T-helper 1 cell (primary cell): Measurements from ENCODE around the gene CHL1.

Experiments
- DNase-seq, 5 donors: peaks; one replicate each; pipeline ENCODE4 v3.0.0-alpha.2; 2012 to 2020

Gene CHL1

GRCh38 chr3:228442-229182, 32.0 kb downstream of the CHL1 start:
- no peak for DNase-seq

DNA sequence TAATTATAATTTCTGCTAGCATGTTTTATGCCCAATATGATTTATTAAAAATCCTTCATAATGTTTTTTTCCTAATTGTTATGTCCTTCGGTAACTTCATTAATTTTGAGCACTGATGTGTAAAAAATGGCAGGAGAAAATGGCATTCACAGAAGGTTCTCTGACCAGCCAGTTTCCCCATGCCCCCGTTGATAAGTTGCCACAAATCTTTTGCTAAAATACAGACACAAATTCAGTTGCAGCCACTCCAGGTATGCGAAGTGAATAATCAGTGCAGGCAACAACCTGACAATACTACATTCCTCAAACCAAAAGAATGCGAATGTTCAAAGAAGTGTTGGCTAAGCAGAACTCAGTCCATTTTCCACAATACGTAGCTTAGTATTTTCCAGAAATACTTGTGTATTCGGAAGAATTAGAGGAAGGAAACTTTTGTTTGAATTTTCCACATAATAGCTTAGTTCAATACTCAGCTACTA, 32.7 kb downstream of the CHL1 start:
- DNase-seq = no peak

DNA sequence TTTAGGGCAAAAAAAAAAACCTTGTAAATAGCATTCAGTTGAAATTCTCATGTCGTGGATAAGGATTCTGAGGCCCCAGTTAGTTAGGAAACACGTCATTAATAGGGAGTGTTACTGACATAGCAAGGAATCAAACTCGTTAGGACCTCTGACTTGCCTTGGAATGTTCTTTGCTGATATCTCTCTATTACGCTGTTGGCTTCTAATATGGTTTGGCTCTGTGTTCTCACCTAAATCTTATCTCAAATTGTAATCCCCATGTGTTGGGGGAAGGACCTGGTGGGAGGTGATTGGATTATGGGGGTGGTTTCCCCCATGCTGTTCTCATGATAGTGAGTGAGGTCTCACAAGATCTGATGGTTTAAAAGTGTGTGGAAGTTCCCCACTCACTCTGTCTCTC, 40.3 kb downstream of the CHL1 start:
- DNase-seq = no peak

DNA sequence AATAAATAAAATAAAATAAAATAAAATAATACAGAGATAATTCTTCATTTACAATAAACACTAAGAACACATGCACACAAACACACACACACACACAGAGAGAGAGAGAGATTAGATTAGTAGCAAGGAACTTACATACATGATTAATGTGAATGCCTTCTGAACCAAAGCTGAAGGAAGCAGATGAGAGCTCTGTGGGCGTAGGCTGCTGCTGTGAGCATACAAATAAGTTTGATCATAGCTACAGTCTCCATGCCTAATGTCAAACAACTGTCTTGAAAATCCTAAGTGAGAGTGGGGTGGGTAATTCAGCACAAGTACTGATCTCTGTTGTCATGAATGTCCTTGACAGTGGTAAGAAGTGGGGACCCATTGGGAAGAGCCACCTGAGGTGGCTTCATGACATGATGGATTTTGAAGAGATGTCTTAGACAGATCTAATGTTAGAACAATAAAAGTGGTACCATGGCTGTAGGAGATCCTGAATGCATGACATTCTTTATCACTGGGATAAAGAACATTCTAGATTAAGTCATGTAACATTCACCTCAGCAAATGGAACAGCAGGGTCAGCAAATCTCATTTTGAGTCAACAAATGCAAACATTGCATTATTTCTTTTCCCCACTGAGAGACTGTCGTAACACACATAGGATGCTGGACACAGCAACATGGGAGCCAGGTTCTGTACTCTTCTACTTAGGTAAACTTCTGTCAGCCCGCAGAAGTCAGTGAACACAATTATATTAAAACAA, 46.2 kb downstream of the CHL1 start:
- DNase-seq = no peak

DNA sequence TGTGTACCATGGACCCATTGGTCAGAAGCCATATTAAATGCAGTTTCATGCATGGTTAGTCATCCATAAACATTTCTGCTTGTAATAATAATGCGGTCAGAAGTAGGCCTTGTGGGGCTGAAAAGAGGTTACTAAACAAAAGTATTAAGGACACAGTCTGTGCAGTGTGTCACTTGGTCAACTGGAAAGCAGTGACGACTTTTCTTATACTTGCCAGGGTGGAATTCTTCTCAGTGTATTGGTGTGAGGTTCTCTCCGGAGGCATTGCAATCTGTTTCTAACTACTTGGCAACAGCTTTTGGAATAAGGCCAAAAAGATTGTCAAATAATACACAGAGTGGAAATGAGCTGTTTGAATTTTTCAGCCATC, 46.8 kb downstream of the CHL1 start:
- no peak for DNase-seq

- no peak for DNase-seq
Observed at GRCh38 chr3:244041-244440, 47.5 kb downstream of the CHL1 start.

DNA sequence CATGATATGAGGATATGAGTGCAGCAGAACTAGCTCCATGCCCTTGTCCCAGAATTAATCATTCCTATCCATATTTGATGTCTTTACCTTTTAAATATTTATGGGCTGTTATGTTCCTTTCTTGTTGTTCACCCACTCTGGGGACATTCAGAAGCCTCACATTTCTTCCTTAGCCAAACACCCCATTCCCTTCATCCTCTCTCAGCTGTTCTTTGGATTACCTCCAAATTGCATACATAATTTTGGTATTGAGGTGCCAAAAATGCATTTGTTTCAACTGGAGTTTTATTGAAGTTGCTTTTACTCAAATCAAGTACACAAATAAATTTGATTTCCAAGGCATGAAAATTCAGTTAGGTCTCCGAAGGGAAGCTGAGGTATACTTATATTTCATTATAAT, 51.4 kb downstream of the CHL1 start:
- no peak for DNase-seq

DNA sequence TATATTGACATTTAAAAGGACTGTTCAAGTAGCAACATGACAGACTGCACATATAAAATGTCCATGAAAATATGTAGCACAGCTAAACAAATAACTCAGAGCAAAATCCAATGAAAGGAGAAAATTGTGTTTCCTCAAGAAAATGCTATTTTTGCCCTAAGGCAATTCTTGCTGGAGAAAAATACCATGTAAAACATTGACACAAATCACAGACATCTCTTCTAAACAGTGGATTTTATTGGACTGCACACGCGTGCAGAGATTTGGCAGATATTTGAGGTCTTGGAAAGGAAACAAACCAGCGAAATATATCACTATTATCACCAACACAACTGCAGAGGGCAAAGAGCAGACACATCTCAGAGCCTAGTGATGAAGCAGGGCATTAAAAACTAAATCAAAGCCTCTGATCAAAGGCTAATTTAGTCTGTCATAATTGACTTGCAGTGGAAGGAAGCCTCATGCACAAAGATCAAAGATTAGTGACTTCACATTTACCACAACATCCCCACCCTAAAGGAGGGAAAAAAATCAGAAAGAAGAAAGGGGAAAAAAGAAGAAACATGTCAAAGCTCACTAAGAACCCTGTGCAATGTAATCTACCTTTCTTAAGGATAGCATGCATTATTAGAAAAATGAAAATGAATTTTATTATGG, 52.4 kb downstream of the CHL1 start:
- no peak for DNase-seq

- no peak for DNase-seq
Observed at GRCh38 chr3:249587-250262, 53.2 kb downstream of the CHL1 start.

DNA sequence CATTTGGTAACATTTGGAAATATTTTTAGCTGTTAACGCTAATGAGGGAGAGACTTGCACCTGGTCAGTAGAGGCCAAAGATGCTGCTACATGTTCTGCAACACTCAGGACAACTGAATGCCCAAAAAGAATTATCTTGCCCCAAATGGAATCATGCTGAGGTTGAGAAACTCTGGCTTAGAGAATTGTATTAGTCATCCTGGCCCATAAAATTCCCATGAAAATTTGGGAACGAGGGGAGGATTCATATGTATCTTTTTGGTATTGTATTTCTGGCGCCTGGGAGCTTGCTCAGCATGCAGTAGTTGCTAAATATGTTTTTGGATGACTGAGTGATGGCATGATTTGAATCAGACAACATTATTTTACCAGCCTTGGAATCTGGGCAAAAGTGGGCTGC, 59.9 kb downstream of the CHL1 start:
- DNase-seq = no peak

DNA sequence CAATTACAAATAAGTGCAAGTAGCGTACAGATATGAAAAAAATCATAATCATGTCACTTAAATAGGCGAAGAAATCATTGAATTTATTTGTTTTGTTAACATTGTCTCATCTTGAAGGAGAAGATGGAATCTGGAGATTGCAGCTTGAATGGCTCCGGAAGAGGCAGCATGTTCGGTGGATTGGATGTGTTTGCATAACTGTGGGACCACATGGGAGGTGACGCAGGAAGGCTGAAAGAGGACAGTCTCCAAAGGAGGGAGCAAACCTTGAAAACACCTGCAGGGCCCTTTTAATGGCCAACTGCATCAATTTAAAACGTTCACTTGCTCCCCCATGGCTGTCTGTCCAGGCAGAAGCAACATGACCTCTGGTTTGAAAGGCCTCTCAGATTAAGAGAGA, 61.3 kb downstream of the CHL1 start:
- DNase-seq = no peak

DNA sequence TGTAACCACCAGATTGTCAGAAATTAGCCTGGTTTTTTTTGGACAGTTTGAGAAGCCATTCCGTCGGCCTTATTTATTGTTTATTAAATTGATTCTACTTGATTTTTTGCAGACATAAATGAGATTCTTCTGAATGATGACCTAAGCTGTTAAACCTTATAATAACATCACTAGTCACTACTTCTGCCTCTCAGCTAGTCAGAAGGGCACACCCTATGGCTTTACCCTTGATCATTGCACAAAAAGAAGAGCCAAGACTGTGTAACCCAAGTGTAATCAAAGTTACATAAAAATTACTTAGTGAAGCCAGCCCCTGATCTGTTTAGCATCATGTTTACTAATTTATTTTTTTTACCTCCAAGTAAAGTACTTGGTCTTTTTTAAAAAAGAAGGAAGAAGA, 64.3 kb downstream of the CHL1 start:
- no peak for DNase-seq

- no peak for DNase-seq
Observed at GRCh38 chr3:263393-263792, 66.8 kb downstream of the CHL1 start.

DNA sequence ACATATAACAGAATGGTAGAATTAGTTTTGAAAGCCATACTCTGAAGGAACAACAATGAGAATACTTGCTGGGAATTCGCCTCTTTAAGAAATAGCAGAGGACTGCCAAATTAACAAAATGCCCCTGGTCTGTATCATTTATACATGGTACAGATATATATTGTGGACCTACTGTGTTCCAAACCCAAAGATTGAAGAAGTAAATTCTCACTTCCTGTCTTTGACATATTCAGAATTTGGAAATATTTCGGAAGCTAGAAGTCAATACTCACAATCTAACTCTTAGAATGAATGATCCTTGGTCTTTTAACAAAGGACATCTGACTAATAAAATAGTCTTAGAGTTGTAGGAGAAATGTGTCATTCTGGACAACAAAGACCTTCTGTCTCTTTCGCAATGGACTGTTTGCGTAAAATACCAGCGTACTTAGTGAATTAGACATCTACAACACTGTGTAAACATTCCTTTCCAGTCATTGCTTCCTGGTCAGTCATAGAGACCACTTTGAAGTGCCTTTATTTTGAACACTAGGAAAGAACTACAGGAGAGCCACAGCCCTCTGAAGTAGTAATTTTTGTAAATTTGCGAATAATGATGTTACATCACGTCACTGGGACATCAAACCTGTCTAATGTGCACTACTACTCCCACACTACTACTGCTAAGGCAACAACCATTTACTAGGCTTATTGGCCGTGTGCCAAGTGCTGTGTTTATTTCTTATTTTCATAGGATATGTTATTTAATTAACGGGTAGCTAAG, 68.0 kb downstream of the CHL1 start:
- no peak for DNase-seq

- DNase-seq = no peak
Observed at GRCh38 chr3:267101-267500, 70.5 kb downstream of the CHL1 start.

DNA sequence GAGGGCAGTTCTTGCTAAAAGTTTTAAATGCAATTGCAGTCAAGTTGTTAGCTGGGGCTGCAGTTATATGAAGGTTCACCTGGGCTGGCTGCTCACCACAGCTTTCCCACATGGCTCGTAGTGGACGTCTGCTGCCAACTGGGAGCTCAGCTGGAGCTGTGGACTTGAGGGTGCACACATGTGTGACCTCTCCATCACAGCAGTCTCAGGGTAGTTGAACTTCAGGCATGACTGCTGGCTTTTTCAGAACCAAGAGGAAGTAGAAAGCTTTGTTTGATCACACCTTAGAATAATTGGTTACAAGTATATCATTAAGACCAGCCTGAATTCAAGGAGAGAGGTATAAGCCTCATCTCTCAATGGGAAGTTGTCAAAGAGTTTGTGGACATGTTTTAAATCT, 74.1 kb downstream of the CHL1 start:
- DNase-seq = no peak

DNA sequence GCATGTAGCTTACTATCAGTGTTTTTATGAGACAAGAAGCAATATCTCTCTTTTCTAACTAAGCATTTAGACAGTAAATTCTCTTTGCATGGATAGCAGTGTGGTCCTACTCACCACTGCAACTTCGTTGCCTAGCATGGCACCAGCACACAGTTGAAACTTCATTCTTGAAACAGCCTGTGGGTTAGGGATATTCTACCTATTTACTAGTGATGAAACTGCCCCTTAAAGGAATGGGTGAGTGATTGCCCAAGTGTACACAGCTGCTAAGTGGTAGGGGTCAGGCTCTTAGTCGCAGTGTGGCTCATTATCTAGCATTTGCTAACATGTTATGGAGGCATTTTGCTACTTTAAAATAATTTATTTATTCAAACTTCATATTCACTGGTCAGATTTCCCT, 78.4 kb downstream of the CHL1 start:
- no peak for DNase-seq

- DNase-seq = no peak
Observed at GRCh38 chr3:277873-278272, 81.3 kb downstream of the CHL1 start.

DNA sequence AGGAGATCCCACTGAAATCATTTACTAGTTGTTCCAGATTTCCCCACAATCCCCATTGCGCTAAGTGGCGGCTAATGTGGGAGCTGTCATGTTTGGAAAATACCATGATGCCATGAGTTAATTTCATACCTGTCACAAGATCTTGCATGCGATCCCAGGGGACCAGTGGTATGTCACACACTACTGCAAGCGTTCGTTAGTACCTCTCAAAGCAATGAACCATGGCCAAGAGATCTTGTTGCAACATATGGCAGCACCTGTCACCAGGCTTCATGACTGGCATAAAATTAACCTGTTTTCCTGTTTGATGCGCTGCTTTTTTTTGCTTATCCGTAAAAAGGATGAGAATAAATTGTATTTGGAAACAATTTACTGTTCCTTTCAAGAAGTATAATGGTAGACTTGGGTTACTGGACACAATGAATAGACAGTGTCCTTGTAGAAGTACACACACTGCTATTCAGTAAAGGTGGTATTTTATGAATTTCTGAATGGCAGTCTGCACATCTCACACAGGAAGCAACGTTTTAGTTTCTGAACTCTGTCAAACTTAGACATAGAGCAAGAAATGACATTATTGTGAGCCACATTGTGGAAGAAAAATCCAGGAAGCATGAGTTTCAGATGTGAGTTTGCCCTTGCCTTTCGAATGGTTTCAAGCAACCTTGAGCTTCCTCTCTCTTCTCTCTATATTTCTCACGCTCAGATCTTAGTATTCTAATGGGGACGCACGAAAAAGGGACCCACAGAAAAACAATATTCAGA, 81.9 kb downstream of the CHL1 start:
- no peak for DNase-seq

GRCh38 chr3:279325-279724, 82.8 kb downstream of the CHL1 start:
- DNase-seq = no peak

GRCh38 chr3:280681-281080, 84.1 kb downstream of the CHL1 start:
- DNase-seq = no peak

- DNase-seq = no peak
Observed at GRCh38 chr3:284322-284721, 87.8 kb downstream of the CHL1 start.
